G401 (cell line): Measurements from ENCODE around the gene SLC25A51. TPM values are rescaled to one million over a fixed set of nuclear protein-coding genes. Genes with fewer than 3 reads are reported as not detected.

Experiments
- DNase-seq: peaks from one replicate; pipeline ENCODE4 v3.0.0-alpha.2; 2015; ENCODE audit warnings: low spot score
- in situ Hi-C: cut with HindIII; loops from 2 replicates; pipeline ENCODE4 v1.10.0; 2016; ENCODE audit warnings: low sequenced_read_pairs, mixed read lengths
- total RNA-seq: library from RNA; depleted of rRNA; stranded (reverse); fragments of >200 nt; shearing (Covaris generic); gene quantifications from 2 replicates; pipeline ENCODE4 v1.2.3, GENCODE V29; 2014

Gene SLC25A51
- total RNA-seq, 1 experiment from 2014 or later = 36.2 TPM

DNA sequence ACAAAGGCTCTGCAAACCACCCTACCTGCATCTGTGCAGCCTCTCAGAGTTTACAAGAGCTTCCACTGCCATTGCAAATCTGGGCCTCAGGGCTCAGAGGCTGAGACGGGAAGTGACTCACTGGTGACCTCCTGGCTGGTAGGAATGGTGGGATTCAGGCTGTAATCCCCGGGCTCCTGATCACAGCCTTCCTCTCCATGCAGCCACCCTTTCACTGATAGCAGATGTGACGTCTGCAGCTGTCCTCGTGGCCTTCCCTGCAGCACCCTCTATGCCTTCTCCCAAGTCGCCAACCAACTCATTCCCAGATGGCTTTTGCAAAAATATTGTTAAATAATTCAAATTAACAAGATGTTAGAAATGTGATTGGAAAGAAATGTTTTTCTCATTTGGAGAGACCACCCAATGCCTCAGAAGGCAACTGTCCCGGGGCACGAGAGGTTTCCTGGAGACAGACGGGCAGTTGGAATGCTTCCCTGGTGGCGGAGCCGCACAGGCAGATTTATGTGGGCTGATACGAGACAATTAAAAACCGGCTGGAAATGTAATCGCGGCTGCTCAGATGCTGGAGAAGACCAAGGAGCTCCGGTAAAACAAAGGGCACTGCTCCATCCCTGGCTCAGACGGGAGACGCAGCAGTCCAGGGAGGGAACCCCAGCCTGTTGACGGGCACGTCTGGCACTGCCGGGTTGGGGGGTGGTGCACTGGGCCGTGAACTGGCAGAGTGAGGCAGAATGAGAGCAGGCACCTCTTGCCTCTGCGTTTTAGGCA, 34.4 kb upstream of the SLC25A51 start:
- DNase-seq = no peak
- in situ Hi-C loops = no loop called here

DNA sequence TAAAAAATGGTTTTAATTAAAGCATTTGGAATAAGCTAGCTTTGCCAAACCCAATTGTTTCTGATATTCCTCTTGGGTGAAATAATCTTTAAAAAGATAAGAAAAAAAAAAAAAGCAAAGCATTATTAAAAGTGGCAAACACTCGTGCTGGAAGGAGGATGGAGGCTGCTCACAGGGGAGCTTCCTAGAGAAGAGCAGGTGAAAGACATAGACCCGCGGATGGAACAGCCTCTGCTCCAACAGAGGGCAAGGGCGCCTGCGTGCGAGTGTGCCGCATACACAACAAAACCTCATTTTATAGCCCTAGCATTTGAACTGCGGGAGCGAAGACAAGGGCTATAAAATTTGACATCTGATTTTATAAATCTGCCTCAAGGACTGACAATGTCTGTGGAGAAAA, 33.4 kb upstream of the SLC25A51 start:
- in situ Hi-C loops = no loop called here
- DNase-seq = no peak

DNA sequence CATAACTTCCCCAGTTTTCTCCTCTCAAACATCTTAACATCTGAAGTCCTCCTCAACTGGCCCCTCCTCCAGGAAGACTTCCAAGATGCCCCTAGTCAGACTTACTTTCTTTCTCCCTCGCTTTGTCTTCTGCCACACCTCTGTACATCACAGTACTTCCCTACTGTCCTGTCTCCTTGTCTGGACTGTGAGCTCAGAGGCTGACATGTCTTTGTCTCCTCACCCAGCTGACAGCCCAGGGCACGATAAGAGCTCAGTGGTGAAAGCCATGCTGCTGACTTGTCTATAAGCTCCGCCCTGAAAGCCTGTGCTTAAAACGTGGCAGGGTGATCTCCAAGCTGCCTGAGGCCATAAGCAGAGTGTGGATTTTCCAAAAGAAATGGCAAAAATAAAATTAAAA, 33.0 kb upstream of the SLC25A51 start:
- in situ Hi-C loops = no loop called here
- DNase-seq = no peak

DNA sequence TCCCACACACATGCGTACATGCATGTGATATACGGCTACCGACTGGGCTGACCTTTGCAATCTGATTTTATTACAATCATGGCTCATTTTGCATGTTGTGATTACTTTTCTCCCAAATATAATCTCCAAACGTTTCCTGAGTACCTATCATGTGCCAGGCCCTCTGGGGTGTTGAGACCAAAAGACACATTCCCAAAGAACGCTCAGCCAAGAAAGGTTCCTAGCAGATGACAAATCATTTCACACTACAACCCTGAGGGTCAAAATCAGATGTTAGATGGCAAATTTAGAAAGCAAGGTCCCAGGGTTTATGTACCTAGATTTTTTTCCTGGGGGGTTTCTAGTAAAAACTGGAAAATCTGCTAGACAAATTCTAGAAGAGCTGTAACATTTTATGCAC, 32.4 kb upstream of the SLC25A51 start:
- no peak for DNase-seq
- in situ Hi-C loops = no loop called here

DNA sequence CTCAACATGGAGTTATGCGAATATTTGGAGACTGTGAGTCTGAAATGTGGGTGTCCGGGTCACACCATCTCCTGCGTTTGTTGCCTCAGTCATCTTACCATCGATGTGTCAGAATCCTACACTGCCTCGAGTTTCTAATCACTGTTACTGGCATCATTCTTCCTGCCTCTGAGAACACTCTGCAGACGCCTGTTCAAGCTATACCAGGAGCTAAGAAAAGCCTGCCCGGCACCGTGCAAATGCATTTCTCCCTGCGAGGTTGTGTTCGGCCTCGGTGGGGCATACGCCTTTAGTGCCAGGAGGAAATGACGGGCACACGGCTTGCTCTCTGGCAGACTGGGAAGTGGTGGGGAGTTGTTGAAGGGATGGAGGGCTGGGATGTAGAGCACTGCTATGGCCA, 31.2 kb upstream of the SLC25A51 start:
- DNase-seq = no peak
- in situ Hi-C loops = no loop called here

DNA sequence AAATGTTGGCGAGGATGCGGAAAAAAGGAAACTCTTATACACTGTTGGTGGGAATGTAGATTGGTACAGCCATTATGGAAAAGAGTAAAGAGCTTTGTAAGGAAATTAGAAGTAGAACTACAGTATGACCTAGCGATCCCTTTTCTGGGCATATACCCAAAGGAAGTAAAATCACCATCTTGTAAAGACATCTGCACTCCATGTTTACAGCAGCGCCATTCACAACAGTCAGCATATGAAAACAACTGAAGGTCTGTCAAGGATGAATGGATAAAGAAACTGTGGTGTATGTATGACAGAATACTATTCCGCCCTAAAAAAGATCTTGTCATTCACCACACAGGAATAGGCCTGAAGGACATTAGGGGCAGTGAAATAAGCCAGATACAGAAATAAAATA, 27.7 kb upstream of the SLC25A51 start:
- in situ Hi-C loops = no loop called here
- DNase-seq = no peak

DNA sequence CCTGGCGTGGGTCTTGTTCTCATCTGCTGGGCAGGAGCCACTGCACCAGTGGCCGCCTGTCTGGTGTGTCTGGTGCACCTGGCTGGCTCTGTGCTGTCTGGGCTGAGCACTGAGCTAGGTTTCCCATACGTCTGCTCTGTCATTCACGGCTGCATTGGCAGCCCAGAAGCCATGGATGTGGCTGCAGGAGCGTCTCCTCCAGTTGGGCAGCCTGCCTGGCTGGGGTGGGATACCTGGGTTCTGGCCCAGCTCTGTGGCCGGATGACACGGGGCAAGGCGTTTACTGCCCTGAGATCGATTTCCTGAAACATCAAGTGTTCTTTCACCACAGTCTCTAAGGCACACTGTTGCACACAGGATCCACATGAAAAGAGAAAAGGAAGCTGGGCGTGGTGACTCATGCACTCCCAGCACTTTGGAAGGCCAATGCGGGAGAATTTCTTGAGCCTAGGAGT, 25.5 kb upstream of the SLC25A51 start:
- DNase-seq = no peak
- in situ Hi-C loops = no loop called here

DNA sequence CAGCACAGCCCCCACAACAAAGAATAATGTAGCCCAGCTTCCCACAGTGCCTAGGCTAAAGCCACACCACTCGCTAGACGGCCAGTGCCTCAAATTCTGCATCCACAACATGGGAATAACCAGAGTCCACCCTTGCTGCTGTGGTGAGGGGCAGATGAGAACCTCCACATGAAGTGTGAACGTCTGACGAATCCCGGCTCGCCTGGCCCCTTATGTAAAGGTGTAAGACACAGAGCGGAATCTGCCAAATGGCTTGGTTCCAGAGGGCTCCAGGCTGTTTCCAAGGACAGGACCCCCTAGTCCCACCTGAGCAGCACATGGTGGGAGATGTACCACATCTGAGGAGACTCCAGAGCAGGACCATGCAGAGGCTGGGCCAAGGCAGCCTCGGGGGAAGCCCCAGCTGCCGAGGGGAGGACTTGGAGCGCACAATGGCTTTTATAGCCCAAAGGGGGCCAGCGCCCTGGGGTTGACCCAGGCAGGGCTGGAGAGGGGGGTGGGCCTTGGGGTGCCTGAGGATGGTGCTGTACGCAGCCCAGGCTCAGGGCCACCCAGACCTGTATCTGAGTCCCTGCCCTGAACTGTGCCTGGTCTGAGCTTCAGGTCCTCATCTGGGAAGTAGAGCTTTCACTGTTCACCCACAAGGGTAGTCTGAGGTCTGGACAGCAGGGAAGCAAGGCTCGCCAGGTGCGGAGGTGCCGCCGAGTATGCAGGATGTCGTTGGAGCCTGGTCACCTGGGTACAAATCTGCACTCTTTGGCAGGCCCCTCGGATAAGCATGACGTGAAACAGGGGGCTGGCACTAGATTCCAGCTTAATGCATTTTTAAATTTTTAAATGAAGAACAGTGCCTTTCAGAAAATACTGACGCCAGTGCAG, 24.9 kb upstream of the SLC25A51 start:
- in situ Hi-C loops = no loop called here
- no peak for DNase-seq

DNA sequence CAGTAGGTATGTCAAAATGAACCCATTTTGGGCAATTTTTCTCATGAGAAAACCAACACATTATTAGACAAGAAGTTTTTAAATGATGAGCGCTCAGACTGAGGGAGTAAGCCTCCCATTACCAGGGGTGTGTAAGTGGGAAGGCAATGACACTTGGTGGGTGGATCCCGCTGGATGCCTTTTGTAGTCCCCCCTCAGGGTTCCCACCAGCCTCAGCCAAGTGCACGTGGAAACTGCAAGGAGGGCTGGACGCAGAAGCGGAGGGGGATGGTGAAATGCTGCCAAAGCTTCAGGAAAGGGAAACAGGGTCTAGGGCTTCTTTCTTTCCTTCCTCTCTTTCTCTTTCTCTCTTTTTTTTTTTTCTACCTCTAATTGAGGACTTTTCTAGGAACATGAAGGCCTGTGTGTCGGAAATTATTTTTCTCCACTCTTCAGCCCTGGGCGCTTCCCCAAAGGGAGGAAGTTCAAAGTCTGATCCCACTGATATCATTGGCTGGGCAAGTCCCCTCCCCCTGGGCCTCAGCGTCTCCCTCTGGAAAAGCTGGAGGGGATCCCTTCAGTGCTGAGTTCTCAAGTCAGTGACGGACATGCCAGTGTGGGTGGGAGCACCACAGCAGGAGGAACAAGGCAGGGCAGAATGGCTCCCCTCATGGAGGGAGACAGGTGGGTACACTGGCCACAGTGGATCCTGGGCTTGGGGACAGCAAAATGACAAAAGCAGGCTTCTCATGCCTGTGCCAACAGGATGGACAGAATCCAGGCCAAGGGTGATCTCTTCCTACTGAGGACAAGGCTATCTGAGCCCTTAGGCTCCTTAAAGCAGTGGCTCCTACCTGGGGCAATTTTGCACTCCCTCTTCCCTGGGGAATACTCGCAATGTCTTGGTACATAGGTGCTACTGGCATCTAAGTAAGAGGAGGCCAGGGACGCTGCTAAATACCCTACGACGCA, 23.9 kb upstream of the SLC25A51 start:
- in situ Hi-C loops = no loop called here
- DNase-seq = no peak

DNA sequence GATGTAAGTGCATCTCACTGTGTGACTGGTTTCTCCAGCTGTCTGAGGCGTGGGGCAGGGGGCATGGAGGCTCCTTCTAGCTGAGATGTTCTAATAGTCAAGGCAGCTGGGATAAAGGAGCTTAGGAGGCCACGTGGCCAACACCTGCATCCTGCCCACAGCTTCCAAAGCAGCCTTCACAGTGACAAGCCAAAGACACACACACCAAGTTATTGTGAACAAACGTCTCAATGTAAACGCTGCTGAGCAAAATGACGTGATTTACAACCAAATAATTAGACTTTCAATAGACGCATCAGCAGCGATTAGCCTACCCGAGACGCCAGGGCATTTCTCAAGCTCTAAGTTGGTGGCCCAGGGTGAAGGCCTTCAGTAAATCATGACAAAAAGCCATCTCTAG, 23.2 kb upstream of the SLC25A51 start:
- in situ Hi-C loops = no loop called here
- no peak for DNase-seq

DNA sequence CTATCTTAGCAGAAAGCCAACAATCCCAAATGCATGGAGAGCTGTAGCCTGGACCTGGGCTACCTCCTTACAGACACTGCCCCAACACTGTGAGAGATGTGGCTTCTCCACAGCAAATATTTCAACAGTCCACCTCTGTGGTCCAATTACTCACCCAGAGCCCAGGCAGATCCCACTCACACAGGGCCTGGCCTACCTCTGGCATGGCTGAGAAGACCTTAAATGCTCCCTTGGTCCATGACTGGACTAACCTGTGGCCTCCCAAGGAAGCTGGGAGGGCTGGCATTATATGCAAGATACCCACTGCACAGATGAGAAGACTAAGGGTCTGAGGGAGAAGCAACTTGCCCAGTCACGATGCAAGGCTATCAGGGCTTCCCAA, 22.8 kb upstream of the SLC25A51 start:
- in situ Hi-C loops = no loop called here

DNA sequence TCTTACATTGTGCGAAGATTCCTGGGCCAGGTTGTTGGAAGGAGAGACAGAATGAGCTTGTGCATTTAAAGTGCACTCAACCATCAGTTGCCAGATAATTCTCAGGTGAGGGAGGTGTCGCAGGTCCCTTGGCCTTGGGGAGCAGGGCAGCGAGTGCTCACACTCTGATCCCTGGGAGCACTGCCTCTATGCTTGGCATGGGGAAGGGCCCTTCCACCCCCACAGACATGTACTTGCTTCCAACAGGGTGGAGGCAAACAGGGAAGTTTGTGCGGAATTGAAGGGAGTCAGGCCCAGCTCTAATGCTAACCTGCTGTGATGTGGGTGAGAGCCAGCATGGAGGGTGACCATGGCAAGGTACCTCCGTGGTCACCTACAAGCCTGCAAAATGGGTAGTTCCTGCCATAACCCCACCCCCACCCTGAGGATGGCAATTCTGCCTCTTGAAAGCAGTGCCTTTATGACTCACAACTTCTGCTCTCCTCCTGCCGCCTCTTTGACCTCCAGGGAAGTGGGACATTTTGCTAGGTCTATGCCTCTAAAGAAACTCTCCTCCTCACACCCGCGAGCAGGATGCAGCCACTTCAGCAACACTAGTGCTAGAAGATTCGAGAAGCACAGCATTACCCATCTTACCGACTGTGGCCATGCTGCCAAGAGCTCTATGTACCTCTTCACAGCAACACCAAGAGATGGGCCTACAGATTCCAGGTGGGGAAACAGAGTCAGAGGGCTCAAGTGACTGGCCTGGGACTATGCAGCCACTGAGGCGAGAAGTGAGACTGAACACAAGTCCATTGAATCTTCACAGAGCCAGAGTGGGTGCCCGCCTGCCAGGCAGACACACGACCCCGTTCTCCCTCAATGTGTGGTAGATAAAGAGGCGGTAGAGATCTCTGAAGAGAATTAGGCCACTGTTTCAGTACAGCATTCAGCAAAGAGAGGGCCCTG, 22.1 kb upstream of the SLC25A51 start:
- DNase-seq = no peak
- in situ Hi-C loops = no loop called here

More for the DNA sequence above, 22.8 kb upstream of the SLC25A51 start:
- no peak for DNase-seq

DNA sequence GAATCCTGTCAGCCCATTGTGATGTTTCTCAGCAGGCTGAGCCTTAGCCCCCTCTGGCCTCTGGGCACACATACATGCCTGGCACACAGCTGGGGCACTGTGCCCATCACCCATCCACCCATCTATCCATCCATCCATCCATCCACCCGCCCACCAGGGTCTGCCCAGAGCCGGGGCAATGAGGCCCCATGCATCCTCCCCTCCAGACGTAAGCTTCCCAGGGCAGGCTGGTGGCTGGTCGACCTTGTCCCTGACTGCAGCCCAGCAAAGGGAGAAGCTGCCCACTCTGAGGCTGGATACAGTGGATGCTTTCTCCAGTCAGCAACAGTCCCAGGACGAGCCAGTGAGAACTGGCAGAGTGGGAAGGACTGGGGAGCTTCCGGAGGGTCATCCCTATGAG, 21.1 kb upstream of the SLC25A51 start:
- DNase-seq = no peak
- in situ Hi-C loops = no loop called here

DNA sequence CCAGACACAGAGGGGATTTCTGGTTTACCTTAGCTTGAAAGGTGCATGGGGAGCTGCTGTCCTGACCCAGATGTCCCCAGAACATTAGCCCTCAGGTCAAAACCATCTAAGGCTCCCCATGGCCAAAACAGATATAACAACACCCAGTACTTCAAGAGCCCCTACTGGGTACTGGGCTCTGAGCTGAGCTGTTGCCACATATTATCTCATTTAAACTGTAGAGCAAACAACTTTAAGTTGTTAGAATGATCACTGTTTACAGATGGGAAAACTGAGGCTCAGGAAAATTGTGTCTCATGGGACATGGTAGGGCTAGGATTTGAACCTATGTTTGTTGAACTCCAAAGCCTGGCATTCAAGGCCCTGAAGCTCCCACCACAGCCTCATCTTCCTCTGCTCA, 20.6 kb upstream of the SLC25A51 start:
- in situ Hi-C loops = no loop called here

DNA sequence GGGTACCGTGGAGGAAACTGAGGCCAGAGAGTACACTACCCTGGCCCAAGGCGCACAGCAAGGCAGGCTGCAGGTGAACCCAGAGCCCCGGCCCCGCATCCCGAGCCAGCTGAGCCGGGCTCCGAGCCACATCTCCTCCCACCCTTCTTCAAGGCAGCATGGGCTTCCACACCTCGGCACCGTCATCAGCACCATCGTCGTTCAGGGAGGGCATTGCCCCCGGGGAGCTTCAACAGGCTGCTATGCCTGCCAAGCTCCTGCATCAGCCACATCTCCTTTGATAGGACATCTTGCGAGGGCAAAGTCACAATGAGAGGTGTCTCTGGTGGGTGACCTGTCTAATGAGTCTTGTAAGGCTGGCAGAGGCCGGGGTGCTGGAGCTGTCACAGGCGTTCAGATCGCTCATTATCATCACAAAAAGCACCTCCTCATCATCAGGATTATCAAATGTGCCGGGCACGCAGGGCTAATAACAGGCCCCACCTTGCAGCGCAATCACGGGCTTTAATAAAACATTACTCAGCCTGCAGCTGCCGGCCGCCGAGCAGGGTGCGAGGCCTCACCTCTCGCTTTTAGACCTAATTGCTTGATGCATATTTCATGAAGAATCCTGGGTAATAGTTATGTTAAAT, 20.0 kb upstream of the SLC25A51 start:
- in situ Hi-C loops = no loop called here

More for the DNA sequence above, 20.6 kb upstream of the SLC25A51 start:
- no peak for DNase-seq

DNA sequence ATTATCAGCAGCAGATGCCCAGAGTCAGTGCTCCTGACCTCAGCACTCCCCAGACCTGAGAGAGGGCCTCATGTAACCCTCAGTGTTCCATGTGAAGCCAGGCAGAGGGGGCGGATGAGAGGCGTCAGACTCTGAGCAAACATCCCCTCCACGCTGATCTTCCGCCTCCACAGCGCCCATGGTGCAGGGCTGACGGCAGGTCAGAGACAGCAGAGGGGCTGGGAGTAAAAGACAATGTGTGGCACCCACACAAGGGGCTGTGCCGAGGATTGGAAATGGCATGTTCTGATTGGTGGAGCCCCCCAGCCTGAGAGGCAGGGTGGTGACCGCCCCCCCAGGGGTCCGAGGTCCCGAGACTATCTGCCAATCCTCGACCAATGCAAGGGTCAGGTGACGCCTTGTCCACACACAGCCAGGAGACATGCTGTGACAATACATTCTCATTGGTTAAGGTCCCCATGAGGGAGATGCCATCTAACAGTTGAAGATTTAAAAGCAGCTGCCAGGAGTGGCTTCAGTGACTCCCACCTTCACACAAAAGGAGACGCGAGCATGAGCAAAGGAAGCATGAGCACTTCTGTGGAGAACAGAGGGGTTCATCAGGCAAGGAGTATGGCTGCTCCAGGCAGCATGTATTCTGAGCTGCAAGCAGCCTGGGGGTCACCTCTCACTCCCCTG, 19.3 kb upstream of the SLC25A51 start:
- in situ Hi-C loops = no loop called here
- DNase-seq = no peak

More for the DNA sequence above, 20.0 kb upstream of the SLC25A51 start:
- no peak for DNase-seq

DNA sequence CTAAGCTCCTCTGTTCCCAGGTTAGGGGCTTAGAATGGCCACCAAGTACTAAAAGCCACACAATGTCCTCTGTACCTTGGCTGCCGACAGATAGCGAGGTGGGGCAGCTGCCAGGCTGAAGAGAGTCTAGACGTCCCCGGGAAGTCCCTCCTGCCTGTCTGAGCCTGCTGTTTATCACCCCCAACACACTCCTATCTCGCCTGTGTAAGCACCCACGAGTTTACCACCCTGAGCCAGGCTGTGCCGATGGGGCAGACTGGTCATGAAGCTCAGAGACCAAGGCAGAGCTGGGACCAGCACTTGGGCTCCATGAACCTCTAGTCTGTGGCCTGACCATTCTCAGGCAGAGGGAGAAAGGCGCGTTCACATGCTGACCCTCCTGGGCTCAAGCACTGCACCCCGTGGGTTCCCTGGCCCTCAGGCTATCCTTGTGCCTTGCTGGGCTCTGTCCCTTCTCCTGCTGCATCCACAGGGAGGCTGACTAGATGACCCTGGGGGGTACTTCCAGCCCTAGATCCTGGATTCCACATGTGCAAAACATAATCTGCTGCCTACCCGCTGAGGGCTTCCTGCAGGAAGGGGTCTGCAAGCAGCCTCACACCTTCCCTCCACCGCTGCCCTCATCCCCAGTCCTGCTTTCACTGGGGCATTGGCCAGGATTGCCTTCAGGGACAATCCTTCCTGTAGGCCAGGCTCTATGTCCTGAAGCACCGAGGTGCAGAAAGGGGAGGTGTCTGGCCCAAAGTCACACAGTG, 18.6 kb upstream of the SLC25A51 start:
- no peak for DNase-seq
- in situ Hi-C loops = no loop called here
